Hematopoietic multipotent progenitor cell treated with erythropoietin and hydrocortisone succinate and interleukin-3 and kit ligand, for 17 days (in vitro differentiated cells): ENCODE results near the gene TMEM231.
A peak's percentile ranks its signal among the peaks of the same experiment; 100 is the strongest.
"Not testable (repeated sequence)": the region's sequence is repeated elsewhere in the genome, so short reads cannot be mapped to it uniquely, and the experiment has no call there.

Source experiments
- DNase-seq: peaks from one replicate; pipeline ENCODE4 v3.0.0-alpha.2; 2015; ENCODE audit warnings: low spot score

Gene TMEM231

GRCh38 chr16:75555707-75556430 lies at the start of gene TMEM231:
TMEM231 (minus strand) TSS chr16:75556252; CDS start chr16:75556209, 43 bp downstream.
- peak; percentile 95 for DNase-seq

- no peak for DNase-seq
These were observed 47.2 kb upstream of the TMEM231 start for GRCh38 chr16:75603241-75603640.

- DNase-seq, result no peak
These were observed 43.6 kb upstream of the TMEM231 start for GRCh38 chr16:75599452-75600277.

- DNase-seq, result no peak
These were observed 38.1 kb upstream of the TMEM231 start for GRCh38 chr16:75593825-75594820.

- no peak for DNase-seq
These were observed 37.3 kb upstream of the TMEM231 start for GRCh38 chr16:75593308-75593707.

GRCh38 chr16:75591927-75592326 lies 35.9 kb upstream of the TMEM231 start:
- not testable (repeated sequence) for DNase-seq

GRCh38 chr16:75590920-75591843 lies 35.1 kb upstream of the TMEM231 start:
- DNase-seq, result no peak

GRCh38 chr16:75589306-75589705 lies 33.3 kb upstream of the TMEM231 start:
- DNase-seq, result no peak

- DNase-seq, result no peak
These were observed 32.7 kb upstream of the TMEM231 start for GRCh38 chr16:75588716-75589115.

GRCh38 chr16:75584108-75584507 lies 28.1 kb upstream of the TMEM231 start:
- DNase-seq, result no peak

GRCh38 chr16:75579281-75579834 lies 23.3 kb upstream of the TMEM231 start:
- no peak for DNase-seq

- DNase-seq, result no peak
These were observed 22.7 kb upstream of the TMEM231 start for GRCh38 chr16:75578725-75579124.

- peak; percentile 37 for DNase-seq
These were observed 22.2 kb upstream of the TMEM231 start for GRCh38 chr16:75578212-75578611.

- DNase-seq, result no peak
These were observed 20.3 kb upstream of the TMEM231 start for GRCh38 chr16:75576384-75576811.

- DNase-seq, result no peak
These were observed 19.9 kb upstream of the TMEM231 start for GRCh38 chr16:75575958-75576357.

GRCh38 chr16:75573955-75574354 lies 17.9 kb upstream of the TMEM231 start:
- no peak for DNase-seq

- peak; percentile 91 for DNase-seq
These were observed 17.0 kb upstream of the TMEM231 start for GRCh38 chr16:75572864-75573542.

- no peak for DNase-seq
These were observed 14.5 kb upstream of the TMEM231 start for GRCh38 chr16:75570396-75571065.

GRCh38 chr16:75567911-75568310 lies 11.9 kb upstream of the TMEM231 start:
- DNase-seq, result no peak
